Stimulated activated effector memory CD8-positive, alpha-beta T cell treated with anti-CD3 and anti-CD28 coated beads, Interleukin-12 subunit alpha, Interleukin-12 subunit beta, amount 100 ng/mL, for 72 hours (primary cell): Measurements from ENCODE around the gene OMG.
"Not testable (repeated sequence)": the region's sequence is repeated elsewhere in the genome, so short reads cannot be mapped to it uniquely, and the experiment has no call there.

ENCODE experiments used
- ATAC-seq: fragments of 150-1000 bp; cut with Tn5 transposase; 2 replicates; pipeline ENCODE4 v1.10.0; 2021
- DNase-seq, 2 donors: peaks; one replicate each; pipeline ENCODE4 v3.0.0; 2021 to 2022; ENCODE audit warnings: low spot score in 2 of 2
- H3K27ac Mint-ChIP-seq: one replicate; pipeline ENCODE4 v1.8.0; 2022; ENCODE audit warnings: mild to moderate bottlenecking, mixed read lengths
- H3K36me3 Mint-ChIP-seq: one replicate; pipeline ENCODE4 v1.8.0; 2022; ENCODE audit warnings: mild to moderate bottlenecking, mixed read lengths
- H3K4me1 Mint-ChIP-seq: one replicate; pipeline ENCODE4 v1.8.0; 2022; ENCODE audit warnings: mixed read lengths
- H3K4me3 Mint-ChIP-seq: one replicate; pipeline ENCODE4 v1.8.0; 2022; ENCODE audit warnings: mild to moderate bottlenecking, mixed read lengths
- H3K9me3 Mint-ChIP-seq: one replicate; pipeline ENCODE4 v1.8.0; 2022; ENCODE audit warnings: mixed read lengths

Gene OMG

DNA sequence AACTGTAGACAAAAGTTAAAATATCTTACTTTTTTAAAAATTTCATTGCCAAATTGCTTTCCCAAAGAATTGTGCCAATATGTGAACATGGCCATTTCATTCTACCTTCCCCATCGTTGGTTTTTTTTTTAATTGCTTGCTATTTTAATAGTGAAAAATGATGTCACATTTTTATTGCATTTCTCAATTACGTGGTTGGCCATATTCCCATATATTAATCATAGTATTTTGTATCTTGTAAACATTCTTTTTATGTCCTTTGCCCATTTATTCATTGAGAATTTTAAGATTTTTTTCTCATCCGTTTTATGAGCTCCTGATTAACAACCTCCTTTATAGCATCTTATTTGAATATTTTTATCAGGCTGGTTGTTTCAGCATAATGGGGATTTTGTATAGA is 7.2 kb downstream of the OMG start:
- H3K4me3 Mint-ChIP-seq = no peak overlapping the region
- no peak for ATAC-seq
- H3K27ac Mint-ChIP-seq = no peak overlapping the region
- H3K36me3 Mint-ChIP-seq = no peaks in the 10 kb centered on the region
- DNase-seq = no peak
- no peaks in the 10 kb centered on the region for H3K4me1 Mint-ChIP-seq
- H3K9me3 Mint-ChIP-seq = no peaks in the 10 kb centered on the region

DNA sequence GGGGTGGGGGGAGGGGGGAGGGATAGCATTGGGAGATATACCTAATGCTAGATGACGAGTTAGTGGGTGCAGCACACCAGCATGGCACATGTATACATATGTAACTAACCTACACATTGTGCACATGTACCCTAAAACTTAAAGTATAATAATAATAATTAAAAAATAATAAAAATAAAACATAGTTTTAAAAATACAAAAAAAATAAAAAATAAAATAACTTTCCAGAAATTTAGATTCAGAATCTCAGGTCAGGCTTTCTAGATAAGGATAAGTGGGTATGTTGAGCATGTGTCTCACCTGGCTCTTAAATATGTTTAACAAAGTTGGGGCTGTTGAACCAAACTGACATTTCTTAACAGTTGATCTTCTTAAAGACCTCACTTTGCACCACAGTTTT is 9.1 kb downstream of the OMG start:
- not testable (repeated sequence) for DNase-seq, H3K9me3 Mint-ChIP-seq, H3K4me1 Mint-ChIP-seq, H3K36me3 Mint-ChIP-seq, H3K27ac Mint-ChIP-seq, H3K4me3 Mint-ChIP-seq, ATAC-seq

DNA sequence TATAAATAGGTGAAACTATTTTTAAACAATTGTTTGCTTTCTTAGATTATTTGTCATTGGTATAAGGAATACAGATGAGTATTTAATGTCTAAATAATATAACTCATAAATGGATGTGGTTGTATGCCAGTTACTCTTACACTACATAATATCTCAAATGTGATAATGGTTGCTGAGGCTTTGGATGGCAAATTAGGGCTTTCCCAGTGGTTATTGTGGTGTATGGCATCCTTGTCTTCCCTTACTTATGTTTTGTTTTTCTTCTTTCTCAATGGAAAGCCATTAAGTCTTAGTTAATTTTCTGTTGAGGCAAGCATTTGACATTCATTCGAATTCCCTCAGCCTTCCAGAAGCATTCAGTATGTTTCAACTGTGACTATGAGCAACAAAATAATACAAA is 10.5 kb downstream of the OMG start:
- Mint-ChIP-seq H3K9me3 (no peaks in the 10 kb centered on the region), H3K4me3 (no peak overlapping the region), H3K27ac (no peak overlapping the region), H3K4me1 (no peaks in the 10 kb centered on the region), H3K36me3 (no peaks in the 10 kb centered on the region)
- DNase-seq = no peak
- ATAC-seq = no peak

DNA sequence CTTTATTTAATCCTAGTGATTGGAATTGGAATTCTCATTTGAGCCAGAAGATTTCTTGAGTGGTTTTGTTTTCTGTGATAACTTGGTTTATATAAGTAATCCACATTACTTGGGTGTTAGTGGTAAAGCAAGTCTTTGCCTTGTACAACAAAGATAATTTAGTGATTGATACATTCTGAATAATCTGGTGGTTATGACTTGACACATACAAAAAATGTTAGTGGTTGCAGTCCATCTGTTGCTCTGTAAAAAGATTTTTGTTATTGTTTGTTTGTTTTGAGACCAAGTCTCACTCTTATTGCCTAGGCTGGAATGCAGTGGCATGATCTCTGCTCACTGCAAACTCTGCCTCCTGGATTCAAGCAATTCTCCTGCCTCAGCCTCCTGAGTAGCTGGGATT is 13.2 kb downstream of the OMG start:
- DNase-seq = no peak
- Mint-ChIP-seq H3K36me3 (no peaks in the 10 kb centered on the region), H3K27ac (no peak overlapping the region), H3K4me3 (no peak overlapping the region), H3K9me3 (no peaks in the 10 kb centered on the region), H3K4me1 (no peaks in the 10 kb centered on the region)
- ATAC-seq = no peak

DNA sequence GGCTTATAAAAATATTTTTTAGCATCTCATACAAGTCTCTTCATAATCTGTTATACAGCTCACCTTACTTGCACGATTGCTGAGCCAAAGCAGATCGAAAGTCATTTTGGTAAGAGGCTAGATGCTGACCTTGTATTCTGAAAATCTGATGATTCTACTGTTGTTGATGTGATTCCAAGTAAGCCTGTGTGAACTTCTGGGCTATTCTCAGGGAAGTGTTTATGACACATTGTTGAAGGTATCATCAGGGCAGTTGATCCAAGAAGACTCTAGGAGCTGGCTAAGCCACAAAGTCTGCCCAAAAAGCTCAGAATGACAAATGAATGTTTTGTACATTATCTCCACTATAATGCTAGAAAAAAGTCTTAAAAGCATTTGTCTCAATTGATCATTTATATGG is 16.0 kb downstream of the OMG start:
- no peak for ATAC-seq
- Mint-ChIP-seq H3K9me3 (no peaks in the 10 kb centered on the region), H3K27ac (no peak overlapping the region), H3K4me3 (no peak overlapping the region), H3K36me3 (peaks cover 13% of the 10 kb centered on the region), H3K4me1 (no peaks in the 10 kb centered on the region)
- no peak for DNase-seq

DNA sequence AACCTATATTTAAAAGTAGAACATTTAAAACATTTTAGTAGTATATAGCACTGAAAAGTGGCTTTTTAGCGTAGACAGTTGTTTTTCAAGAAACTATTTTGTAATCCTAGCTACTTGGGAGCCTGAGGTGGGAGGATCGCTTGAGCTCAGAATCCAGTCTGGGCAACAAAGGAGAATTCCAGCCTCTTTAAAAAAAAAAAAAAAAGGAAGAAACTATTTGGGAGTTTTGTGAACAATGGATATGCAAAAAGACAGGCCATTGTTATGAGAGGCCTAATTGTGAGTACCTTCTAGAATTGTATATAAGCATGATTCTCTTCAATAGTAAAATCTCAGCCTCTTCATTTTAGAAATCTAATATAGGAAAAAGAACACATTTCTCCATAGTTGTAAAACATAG is 17.6 kb downstream of the OMG start:
- ATAC-seq (no peak), DNase-seq (no peak)
- H3K36me3 Mint-ChIP-seq = peaks cover 13% of the 10 kb centered on the region
- H3K4me1 Mint-ChIP-seq = no peaks in the 10 kb centered on the region
- no peak overlapping the region for H3K4me3 Mint-ChIP-seq
- no peaks in the 10 kb centered on the region for H3K9me3 Mint-ChIP-seq
- no peak overlapping the region for H3K27ac Mint-ChIP-seq

DNA sequence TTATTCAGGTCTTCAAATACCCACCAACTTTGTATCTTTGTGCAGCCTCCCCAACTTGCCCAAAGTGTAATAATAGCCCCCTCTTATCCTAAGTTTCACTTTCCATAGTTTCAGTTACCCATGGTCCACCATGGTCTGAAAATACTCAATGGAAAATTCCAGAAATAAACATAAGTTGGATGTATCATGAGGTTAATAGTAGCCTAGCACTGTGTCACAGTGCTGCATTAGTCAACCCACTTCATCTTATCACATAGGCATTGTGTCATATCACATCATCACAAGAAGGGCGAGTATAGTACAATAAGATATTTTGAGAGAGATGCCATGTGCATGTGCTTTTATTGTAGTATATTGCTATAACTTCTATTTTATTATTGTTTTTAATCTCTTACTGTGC is 21.9 kb downstream of the OMG start:
- Mint-ChIP-seq H3K27ac (peak overlapping the region; percentile 6), H3K4me1 (no peaks in the 10 kb centered on the region), H3K4me3 (no peak overlapping the region), H3K9me3 (no peaks in the 10 kb centered on the region), H3K36me3 (peaks cover 21% of the 10 kb centered on the region)
- ATAC-seq (no peak), DNase-seq (no peak)

DNA sequence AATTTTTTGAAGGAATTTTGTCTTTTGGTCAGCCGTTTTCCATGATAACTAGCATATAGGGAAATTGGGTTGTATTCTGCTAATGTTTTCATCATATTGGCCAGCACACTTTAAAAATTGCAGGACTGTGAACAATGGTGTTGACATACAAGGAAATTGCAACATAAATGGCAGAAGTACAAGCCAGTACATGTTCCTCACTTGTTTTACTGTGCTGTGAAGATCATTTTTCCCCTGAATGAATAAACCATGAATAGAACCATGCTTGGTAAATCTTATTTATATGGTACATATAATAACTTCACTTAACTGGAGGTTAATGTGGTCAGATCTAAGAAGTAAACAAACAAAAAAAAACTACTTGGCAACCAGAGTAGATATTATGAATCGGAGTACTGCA is 22.8 kb downstream of the OMG start:
- no peak for DNase-seq
- no peak overlapping the region for H3K4me3 Mint-ChIP-seq
- H3K27ac Mint-ChIP-seq = no peak overlapping the region
- no peak for ATAC-seq
- H3K9me3 Mint-ChIP-seq = no peaks in the 10 kb centered on the region
- no peaks in the 10 kb centered on the region for H3K4me1 Mint-ChIP-seq
- H3K36me3 Mint-ChIP-seq = peaks cover 21% of the 10 kb centered on the region

DNA sequence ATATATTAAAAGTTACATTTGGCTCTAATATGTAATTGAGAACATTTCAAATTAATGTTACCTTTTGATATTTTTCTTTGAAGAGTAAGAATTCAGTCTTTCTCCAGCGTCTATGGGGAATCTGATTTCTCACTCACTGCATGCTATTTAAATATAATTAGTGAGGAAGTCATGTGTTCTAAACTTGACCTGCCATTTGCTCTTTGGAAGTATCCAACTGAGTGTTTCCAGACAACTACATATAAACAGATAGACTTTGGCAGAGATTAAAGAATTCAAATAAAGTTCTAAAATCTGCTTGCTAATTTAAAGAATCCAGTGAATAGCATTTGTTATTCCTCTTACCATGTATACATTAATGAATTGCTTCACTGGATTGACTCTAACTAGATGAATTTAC is 23.5 kb downstream of the OMG start:
- H3K4me3 Mint-ChIP-seq = no peak overlapping the region
- peaks cover 29% of the 10 kb centered on the region for H3K36me3 Mint-ChIP-seq
- no peaks in the 10 kb centered on the region for H3K4me1 Mint-ChIP-seq
- no peak for ATAC-seq
- DNase-seq = no peak
- H3K27ac Mint-ChIP-seq = no peak overlapping the region
- H3K9me3 Mint-ChIP-seq = no peaks in the 10 kb centered on the region

DNA sequence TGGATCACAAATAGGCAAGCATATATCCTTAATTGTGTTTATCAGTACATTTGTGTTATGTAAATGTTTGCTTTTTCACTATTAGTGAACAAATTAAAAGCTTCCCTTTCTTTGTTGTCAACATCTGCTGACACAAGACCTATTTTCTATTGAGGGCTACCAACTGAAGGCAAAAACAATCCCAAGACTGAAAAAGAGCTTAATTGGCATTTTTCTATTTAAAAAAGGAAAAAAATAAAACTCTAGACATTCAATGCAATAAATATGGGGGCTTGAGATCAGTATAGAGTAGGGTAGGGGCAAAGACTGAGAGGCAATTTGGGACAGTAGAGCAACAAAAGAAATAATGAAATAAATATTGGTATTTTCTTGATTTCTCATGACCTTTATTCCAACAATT is 24.2 kb downstream of the OMG start:
- Mint-ChIP-seq H3K4me1 (no peaks in the 10 kb centered on the region), H3K9me3 (no peaks in the 10 kb centered on the region), H3K36me3 (peaks cover 32% of the 10 kb centered on the region), H3K27ac (no peak overlapping the region), H3K4me3 (no peak overlapping the region)
- DNase-seq (no peak), ATAC-seq (no peak)

DNA sequence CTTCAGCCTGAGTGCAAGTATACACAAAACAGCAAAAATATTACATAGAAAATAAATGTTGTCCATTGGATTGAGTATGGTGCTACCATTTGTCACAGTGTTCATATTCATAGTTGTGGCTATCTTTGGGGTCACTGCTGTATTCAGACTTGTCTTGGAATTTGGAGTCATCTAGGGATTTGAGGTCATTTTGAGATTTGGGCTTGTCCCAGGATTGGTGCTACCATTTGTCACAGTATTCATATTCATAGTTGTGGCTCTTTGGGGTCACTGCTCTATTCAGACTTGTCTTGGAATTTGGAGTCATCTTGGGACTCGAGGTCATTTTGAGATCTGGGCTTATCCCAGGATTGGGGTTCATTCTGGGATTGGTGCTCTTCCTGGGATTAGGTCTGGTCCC is 24.8 kb downstream of the OMG start:
- H3K9me3 Mint-ChIP-seq = no peaks in the 10 kb centered on the region
- no peak overlapping the region for H3K27ac Mint-ChIP-seq

DNA sequence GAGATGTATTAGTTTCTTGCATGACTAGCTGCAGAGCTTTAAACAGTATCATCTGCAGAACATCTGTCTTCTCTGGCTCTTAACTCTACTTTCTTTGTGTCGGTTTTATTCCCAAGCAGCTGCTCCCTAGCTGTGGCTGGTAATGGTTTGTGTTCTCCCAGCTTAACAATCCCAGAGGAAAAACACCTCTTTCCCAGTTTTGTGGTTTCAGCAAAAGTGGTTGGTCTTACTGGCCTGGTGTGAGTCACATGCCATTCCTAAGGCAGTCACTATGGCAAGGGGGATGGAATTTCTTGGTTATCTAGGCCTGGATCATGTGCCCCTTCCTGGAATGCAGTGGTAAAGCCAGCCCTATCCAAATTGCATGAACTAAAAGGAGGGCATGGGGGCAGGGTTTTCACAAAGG is 27.5 kb downstream of the OMG start:
- Mint-ChIP-seq H3K27ac (no peak overlapping the region), H3K9me3 (no peaks in the 10 kb centered on the region), H3K36me3 (peaks cover 42% of the 10 kb centered on the region), H3K4me3 (no peak overlapping the region), H3K4me1 (no peaks in the 10 kb centered on the region)
- ATAC-seq (no peak), DNase-seq (no peak)

More for the DNA sequence above, 24.8 kb downstream of the OMG start:
- no peak for DNase-seq
- Mint-ChIP-seq H3K36me3 (peaks cover 32% of the 10 kb centered on the region), H3K4me3 (no peak overlapping the region), H3K4me1 (no peaks in the 10 kb centered on the region)
- no peak for ATAC-seq

DNA sequence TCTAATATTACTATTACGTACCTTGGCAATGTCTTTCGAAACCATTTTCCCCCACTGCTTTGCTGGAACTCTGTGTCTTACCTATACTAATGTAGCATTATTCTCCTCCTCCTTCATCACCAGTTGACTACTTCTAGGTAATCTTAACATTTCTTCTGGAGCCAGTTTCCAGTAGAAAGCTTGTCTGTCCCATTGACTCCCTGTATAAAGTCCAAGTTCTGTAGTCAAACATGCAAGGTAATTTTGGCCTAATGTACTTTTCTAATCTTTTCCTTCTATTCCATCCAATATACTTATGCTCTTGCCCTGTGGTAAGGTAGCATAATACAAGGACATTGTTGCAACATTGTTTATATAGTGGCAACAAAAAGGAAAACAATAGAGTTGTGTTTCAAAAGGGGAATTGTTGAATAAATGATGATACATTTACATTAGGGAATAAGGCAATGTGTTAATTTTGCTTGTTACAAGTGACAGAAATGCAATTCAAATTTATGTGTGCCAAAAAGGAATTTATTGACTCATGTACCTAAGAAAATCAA is 27.9 kb downstream of the OMG start:
- no peaks in the 10 kb centered on the region for H3K4me1 Mint-ChIP-seq
- DNase-seq (no peak), ATAC-seq (no peak)
- H3K36me3 Mint-ChIP-seq = peaks cover 42% of the 10 kb centered on the region
- no peak overlapping the region for H3K4me3 Mint-ChIP-seq
- no peaks in the 10 kb centered on the region for H3K9me3 Mint-ChIP-seq
- H3K27ac Mint-ChIP-seq = no peak overlapping the region

DNA sequence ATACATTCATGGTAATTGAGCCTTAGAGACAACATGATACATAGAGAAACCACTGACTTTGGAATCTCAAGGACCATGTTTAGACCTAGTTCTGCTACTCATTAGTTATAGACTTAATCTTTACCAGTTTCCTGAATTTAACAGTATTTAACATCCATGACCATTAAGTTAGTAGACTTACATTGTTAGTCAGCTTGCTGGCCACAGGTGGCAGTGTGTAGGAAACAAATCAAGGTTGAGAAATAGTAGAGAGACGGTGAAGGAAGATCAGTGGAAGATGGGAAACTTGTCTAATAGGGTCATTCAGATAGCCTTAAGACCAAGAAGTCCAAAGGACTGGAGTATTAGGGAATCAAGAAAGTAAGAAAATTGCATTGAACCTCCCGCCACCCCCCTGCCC is 31.0 kb downstream of the OMG start:
- H3K4me3 Mint-ChIP-seq = no peak overlapping the region
- DNase-seq = no peak
- no peaks in the 10 kb centered on the region for H3K9me3 Mint-ChIP-seq
- no peak for ATAC-seq
- no peaks in the 10 kb centered on the region for H3K4me1 Mint-ChIP-seq
- H3K27ac Mint-ChIP-seq = no peak overlapping the region
- peaks cover 41% of the 10 kb centered on the region for H3K36me3 Mint-ChIP-seq

DNA sequence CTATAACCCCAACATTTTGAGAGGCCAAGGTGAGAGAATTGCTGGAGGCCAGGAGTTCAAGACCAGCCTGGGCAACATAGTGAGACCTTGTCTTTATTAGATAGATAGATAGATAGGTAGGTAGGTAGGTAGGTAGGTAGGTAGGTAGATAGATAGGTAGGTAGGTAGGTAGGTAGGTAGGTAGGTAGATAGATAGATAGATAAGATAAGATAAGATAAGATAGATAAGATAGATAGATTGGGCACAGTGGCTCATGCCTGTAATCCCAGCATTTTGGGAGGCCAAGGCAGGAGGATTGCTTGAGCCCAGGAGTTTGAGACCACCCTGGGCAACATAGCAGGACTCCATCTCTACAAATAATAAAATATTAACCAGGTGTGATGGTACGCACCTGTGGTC is 34.1 kb downstream of the OMG start:
- ATAC-seq, H3K27ac Mint-ChIP-seq, DNase-seq, H3K4me1 Mint-ChIP-seq, H3K4me3 Mint-ChIP-seq, H3K9me3 Mint-ChIP-seq: not testable (repeated sequence)
- peaks cover 43% of the 10 kb centered on the region for H3K36me3 Mint-ChIP-seq

DNA sequence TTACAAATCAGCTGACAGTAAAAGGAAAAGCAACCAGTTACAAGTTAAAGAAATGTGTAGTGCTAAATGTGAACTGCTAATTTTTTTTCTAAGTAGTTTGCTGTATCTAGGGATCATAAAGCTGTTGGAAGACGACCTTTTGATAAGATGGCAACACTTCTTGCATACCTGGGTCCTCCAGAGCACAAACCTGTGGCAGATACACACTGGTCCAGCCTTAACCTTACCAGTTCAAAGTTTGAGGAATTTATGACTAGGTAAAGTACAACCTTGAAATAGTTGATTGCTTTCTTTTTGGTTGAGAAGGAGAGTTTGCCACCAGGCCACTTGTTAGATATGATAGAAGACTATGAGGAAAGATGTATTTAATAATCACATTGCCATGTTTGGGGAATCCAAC is 35.4 kb downstream of the OMG start:
- Mint-ChIP-seq H3K4me3 (no peak overlapping the region), H3K36me3 (peaks cover 32% of the 10 kb centered on the region), H3K9me3 (no peaks in the 10 kb centered on the region), H3K4me1 (no peaks in the 10 kb centered on the region), H3K27ac (no peak overlapping the region)
- DNase-seq (no peak), ATAC-seq (no peak)

DNA sequence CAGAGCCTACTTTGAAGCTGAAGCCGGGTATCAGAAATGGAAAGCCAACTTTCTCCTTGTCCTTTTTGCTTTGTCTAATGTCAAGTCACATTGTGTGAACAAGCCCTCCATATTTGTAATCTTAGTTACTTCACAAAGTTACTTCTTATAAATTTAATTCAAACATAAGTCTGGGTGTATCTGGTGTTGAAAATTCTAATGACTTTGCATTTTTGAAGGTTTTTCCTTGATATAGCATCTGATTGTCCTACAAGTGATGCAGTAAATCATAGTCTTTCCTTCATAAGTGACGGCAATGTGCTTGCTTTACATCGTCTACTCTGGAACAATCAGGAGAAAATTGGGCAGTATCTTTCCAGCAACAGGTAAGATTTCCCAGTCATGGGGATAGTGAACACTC is 36.9 kb downstream of the OMG start:
- H3K4me1 Mint-ChIP-seq = no peaks in the 10 kb centered on the region
- H3K4me3 Mint-ChIP-seq = no peak overlapping the region
- no peaks in the 10 kb centered on the region for H3K9me3 Mint-ChIP-seq
- no peak for ATAC-seq
- H3K36me3 Mint-ChIP-seq = peaks cover 22% of the 10 kb centered on the region
- no peak overlapping the region for H3K27ac Mint-ChIP-seq
- no peak for DNase-seq
